Tibial nerve (tissue), 4 donors: ENCODE data around the gene SEPTIN5.

ENCODE experiments used
- CTCF ChIP-seq, 5 experiments: fragments of 200-600 bp in 3 of 5; fragments of 450-650 bp in 2 of 5; sonication (generic) in 3 of 5; IDR thresholded peaks; one replicate each; pipeline ENCODE4 v1.5.1; 2016 to 2019; ENCODE audit warnings: antibody characterized with exemption in 5 of 5, mild to moderate bottlenecking in 3 of 5, moderate library complexity in 2 of 5
- EP300 ChIP-seq, 2 donors: sonication (generic); formaldehyde crosslinking; IDR thresholded peaks; one replicate each; pipeline ENCODE4 v1.6.1; 2017; ENCODE audit warnings: antibody characterized with exemption in 2 of 2, mild to moderate bottlenecking in 1 of 2
- POLR2A ChIP-seq, 2 donors: fragments of 450-650 bp; IDR thresholded peaks; one replicate each; pipeline ENCODE4 v1.6.1; 2017; ENCODE audit warnings: antibody characterized with exemption in 2 of 2, mild to moderate bottlenecking in 2 of 2, moderate library complexity in 2 of 2

DNA sequence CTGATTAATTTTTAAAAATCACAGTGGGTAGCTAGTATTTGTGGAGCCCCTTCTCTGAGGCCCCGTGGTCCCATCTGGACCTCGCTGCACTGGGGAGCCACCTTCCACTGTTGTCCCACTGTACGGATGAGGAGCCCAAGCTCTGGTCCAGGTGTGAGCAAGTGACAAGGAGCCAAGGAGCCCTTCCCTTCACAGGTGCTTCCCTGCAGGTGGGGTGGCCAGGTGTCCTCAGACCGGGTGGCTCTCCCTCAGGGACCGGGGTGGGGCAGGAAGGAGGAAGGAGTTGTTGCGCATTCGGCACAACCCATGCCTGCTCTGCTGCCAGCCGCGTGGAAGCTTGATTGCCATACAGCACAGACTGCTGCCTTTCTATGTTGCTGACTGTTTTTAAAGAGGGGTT lies 10.4 kb upstream of the SEPTIN5 start:
- TF ChIP-seq CTCF (IDR thresholded peaks at IDR 0.05) (no peak), POLR2A (IDR thresholded peaks at IDR 0.05) (no peak), EP300 (IDR thresholded peaks at IDR 0.05) (no peak)
